Measurements from ENCODE around the gene CADPS2. TPM values are rescaled to one million over a fixed set of nuclear protein-coding genes. Genes with fewer than 3 reads are reported as not detected.

Gene CADPS2
- total and polyA plus RNA-seq, 2 donors (not counting 1 experiment from before 2014, with no cell fraction given), result not detected

DNA sequence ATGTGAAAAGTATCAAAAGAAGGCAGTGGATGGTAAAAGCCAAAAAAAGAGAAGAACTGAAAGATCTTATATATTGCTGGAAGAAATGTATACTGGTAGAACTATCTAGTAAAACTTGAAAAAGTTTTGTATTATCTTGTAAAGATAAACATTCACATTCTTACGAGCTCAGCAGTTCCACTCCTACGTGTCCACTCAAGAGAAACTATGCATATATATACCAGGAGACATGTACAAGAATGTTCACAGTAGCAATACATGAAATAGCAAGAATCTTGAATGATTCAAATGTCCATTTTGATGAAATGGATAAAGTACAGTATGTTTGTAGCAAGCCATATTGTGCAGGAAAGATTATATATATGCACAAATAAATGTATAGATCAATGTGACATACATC, 342.4 kb downstream of the CADPS2 start:
- Mint-ChIP-seq H3K27ac (no peak overlapping the region), H3K27me3 (no peaks in the 10 kb centered on the region), H3K4me1 (peaks cover 4% of the 10 kb centered on the region), H3K4me3 (no peak overlapping the region), H3K9me3 (ENCODE audit: insufficient read depth) (no peaks in the 10 kb centered on the region)
- CTCF ChIA-PET, result no interaction called here
- H4K20me1 ChIP-seq (ENCODE audit: control insufficient read depth, insufficient read depth, low read length, poor library complexity, severe bottlenecking), result no peaks in the 10 kb centered on the region
- TF ChIP-seq EZH2 (IDR thresholded peaks at IDR 0.05; ENCODE audit: borderline replicate concordance, insufficient read depth, low read depth, low read length, poor library complexity, severe bottlenecking), result no peak
- TF ChIP-seq, protein P1, sequence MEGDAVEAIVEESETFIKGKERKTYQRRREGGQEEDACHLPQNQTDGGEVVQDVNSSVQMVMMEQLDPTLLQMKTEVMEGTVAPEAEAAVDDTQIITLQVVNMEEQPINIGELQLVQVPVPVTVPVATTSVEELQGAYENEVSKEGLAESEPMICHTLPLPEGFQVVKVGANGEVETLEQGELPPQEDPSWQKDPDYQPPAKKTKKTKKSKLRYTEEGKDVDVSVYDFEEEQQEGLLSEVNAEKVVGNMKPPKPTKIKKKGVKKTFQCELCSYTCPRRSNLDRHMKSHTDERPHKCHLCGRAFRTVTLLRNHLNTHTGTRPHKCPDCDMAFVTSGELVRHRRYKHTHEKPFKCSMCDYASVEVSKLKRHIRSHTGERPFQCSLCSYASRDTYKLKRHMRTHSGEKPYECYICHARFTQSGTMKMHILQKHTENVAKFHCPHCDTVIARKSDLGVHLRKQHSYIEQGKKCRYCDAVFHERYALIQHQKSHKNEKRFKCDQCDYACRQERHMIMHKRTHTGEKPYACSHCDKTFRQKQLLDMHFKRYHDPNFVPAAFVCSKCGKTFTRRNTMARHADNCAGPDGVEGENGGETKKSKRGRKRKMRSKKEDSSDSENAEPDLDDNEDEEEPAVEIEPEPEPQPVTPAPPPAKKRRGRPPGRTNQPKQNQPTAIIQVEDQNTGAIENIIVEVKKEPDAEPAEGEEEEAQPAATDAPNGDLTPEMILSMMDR (IDR thresholded peaks at IDR 0.05), result no peak
- H3K36me3 ChIP-seq (replicated peaks in 1 of 2; ENCODE audit: control extremely low read depth in 1 of 2, control insufficient read depth in 1 of 2, extremely low read depth in 1 of 2, insufficient read depth in 2 of 2, low read length in 1 of 2), result no peaks in the 10 kb centered on the region
- no peaks in the 10 kb centered on the region for H3K79me2 ChIP-seq (ENCODE audit: control insufficient read depth, insufficient read depth, low read length)
- H3K27me3 ChIP-seq (replicated peaks in 1 of 4; ENCODE audit: control extremely low read depth in 1 of 4, control insufficient read depth in 3 of 4, insufficient read depth in 4 of 4, low read length in 3 of 4), result no peaks in the 10 kb centered on the region
- H3K4me3 ChIP-seq (ENCODE audit: control extremely low read depth in 1 of 5, extremely low read depth in 1 of 5, insufficient read depth in 1 of 5, low read depth in 2 of 5, low read length in 4 of 5), result no peak overlapping the region
- H3K27ac ChIP-seq (ENCODE audit: low read length in 2 of 2), result no peak overlapping the region
- intact Hi-C loops (cut with micrococcal nuclease), result no loop called here
- no peak overlapping the region for H3K4me2 ChIP-seq (replicated peaks; ENCODE audit: low read depth, low read length, poor library complexity, severe bottlenecking)
- H3K4me1 ChIP-seq (ENCODE audit: control insufficient read depth in 2 of 2, insufficient read depth in 2 of 2, low read length in 2 of 2), result no peaks in the 10 kb centered on the region
- no peaks in the 10 kb centered on the region for H3K9me3 ChIP-seq (ENCODE audit: control extremely low read depth in 1 of 3, control insufficient read depth in 2 of 3, insufficient read depth in 1 of 3, low read length in 2 of 3)
- H3K9ac ChIP-seq (ENCODE audit: low read length), result no peak overlapping the region
- no peak for DNase-seq
- no peak overlapping the region for H2AFZ ChIP-seq (ENCODE audit: insufficient read depth, low read depth, low read length, poor library complexity, severe bottlenecking)
- no CpG with 5 or more reads among the region's 2 CpGs for WGBS (ENCODE audit: insufficient coverage)
- POLR2A ChIA-PET, result no interaction called here
- no peak for ATAC-seq (ENCODE audit: low read depth)

DNA sequence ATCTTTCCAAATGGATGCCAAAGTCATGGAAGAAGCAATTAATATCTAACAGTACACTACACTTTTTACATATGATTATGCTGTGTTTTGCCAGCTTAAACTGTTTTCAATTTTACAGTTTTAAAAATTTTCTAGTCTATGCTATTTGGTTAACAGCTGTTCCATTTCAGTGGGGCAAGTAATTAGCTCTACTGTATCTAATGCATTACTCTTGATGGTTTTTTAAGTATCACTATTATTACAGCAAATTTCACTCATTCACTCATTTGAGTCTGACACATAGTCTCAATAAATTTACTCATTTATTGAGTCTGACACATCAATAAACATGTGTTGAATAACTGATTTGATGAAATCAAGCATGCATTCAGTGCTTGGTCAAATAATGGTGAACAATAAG, 343.1 kb downstream of the CADPS2 start:
- Histone ChIP-seq H3K36me3 (replicated peaks in 1 of 2; ENCODE audit: control extremely low read depth in 1 of 2, control insufficient read depth in 1 of 2, extremely low read depth in 1 of 2, insufficient read depth in 2 of 2, low read length in 1 of 2) (no peaks in the 10 kb centered on the region), H3K4me2 (replicated peaks; ENCODE audit: low read depth, low read length, poor library complexity, severe bottlenecking) (no peak overlapping the region), H3K27me3 (replicated peaks in 1 of 4; ENCODE audit: control extremely low read depth in 1 of 4, control insufficient read depth in 3 of 4, insufficient read depth in 4 of 4, low read length in 3 of 4) (no peaks in the 10 kb centered on the region), H2AFZ (ENCODE audit: insufficient read depth, low read depth, low read length, poor library complexity, severe bottlenecking) (no peak overlapping the region), H3K4me3 (ENCODE audit: control extremely low read depth in 1 of 5, extremely low read depth in 1 of 5, insufficient read depth in 1 of 5, low read depth in 2 of 5, low read length in 4 of 5) (no peak overlapping the region), H3K79me2 (ENCODE audit: control insufficient read depth, insufficient read depth, low read length) (no peaks in the 10 kb centered on the region), H3K9ac (ENCODE audit: low read length) (no peak overlapping the region), H3K27ac (ENCODE audit: low read length in 2 of 2) (no peak overlapping the region), H3K9me3 (ENCODE audit: control extremely low read depth in 1 of 3, control insufficient read depth in 2 of 3, insufficient read depth in 1 of 3, low read length in 2 of 3) (no peaks in the 10 kb centered on the region), H3K4me1 (ENCODE audit: control insufficient read depth in 2 of 2, insufficient read depth in 2 of 2, low read length in 2 of 2) (no peaks in the 10 kb centered on the region), H4K20me1 (ENCODE audit: control insufficient read depth, insufficient read depth, low read length, poor library complexity, severe bottlenecking) (no peaks in the 10 kb centered on the region)
- ChIA-PET CTCF (interaction anchor here (1.0 kb wide), 1 partner anchor 9 kb away, joined by 3 read pairs; no protein-coding TSS in a partner anchor), POLR2A (no interaction called here)
- Mint-ChIP-seq H3K4me3 (no peak overlapping the region), H3K9me3 (ENCODE audit: insufficient read depth) (no peaks in the 10 kb centered on the region), H3K4me1 (peaks cover 4% of the 10 kb centered on the region), H3K27me3 (no peaks in the 10 kb centered on the region), H3K27ac (no peak overlapping the region)
- intact Hi-C loops (cut with micrococcal nuclease), result no loop called here
- DNase-seq (no peak), ATAC-seq (ENCODE audit: low read depth) (no peak)
- TF ChIP-seq, protein P1 (IDR thresholded peaks at IDR 0.05), result no peak
- no peak for TF ChIP-seq EZH2 (IDR thresholded peaks at IDR 0.05; ENCODE audit: borderline replicate concordance, insufficient read depth, low read depth, low read length, poor library complexity, severe bottlenecking)
